Measurements from ENCODE around the gene RORC.

Gene RORC

DNA sequence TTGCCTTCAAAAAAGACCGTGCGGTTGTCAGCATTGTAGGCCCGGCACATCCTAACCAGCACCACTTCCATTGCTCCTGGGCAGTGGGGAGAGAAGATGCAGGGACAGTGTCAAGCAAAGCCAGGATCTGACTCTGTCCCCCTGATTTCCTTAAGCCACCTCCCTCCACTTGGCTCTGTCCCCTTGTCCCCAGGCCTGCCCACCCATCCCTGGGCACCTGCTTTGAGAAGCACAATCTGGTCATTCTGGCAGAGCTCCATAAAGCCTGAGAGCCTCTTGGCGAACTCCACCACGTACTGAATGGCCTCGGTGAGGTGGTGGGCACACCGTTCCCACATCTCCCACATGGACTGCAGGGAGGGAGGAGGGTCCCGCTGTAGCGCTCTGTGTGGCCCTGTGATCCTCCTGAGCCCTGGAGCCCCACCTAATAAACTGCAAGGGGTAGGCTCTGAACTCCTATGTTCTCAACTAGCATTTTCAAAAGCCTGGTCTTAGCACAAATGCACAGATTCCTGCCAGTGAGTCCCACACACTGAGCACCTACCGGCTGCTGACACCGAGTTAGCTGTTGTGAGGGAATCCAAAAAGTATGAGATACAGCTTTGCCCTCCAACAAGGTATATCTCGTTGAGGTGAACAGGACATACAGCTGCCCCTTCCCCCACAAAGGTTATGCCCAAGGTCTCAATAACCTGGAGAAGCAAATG is 18.2 kb downstream of the RORC start:
- FAIRE-seq, result no peak
- TF ChIP-seq SPI1 (IDR thresholded peaks at IDR 0.05; ENCODE audit: low read depth, low read length), result no peak
- no peak for DNase-seq (ENCODE audit: insufficient read length, low spot score)

- DNase-seq (ENCODE audit: insufficient read length, low spot score), result no peak
Observed at GRCh38 chr1:151811181-151811580, 20.4 kb downstream of the RORC start.

DNA sequence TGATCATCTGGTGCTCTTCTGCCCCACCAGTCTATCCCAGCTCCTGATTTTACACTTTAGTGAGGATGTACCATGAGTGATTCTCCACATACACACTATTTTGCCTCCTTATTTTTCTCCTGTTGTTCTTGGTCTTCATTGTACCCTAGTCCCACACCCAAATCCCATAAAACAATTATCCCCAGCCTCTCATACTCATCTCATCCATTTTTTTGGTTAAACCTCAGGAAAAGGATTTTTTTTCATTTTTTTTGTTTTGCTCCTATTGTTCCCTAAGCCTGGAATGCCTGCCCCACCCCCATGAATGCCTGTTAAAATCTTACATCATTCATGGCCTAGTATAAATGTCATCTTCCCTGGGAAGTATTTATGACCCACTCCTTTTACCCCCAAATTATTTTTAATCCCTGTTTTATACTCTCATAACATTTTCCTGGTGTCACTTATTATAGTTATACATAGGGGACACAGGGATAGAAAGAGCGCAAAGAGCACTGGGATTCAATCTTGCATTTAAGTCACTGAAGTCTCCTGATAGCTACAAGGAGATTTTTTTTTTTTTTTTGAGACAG is 21.5 kb downstream of the RORC start:
- DNase-seq (ENCODE audit: insufficient read length, low spot score) (no peak), FAIRE-seq (no peak)
- TF ChIP-seq TAF1 (IDR thresholded peaks at IDR 0.05; ENCODE audit: low read depth, low read length) (no peak), PAX5 (IDR thresholded peaks at IDR 0.05; ENCODE audit: insufficient read depth, low read length, severe bottlenecking) (no peak), POU2F2 (IDR thresholded peaks at IDR 0.05; ENCODE audit: low read depth, low read length) (no peak), SPI1 (IDR thresholded peaks at IDR 0.05; ENCODE audit: low read depth, low read length) (no peak), POLR2AphosphoS5 (IDR thresholded peaks at IDR 0.05; ENCODE audit: low read depth, low read length) (no peak), POLR2A (IDR thresholded peaks at IDR 0.05; ENCODE audit: low read depth, low read length) (no peak)

More at GRCh38 chr1:151811181-151811580, 20.4 kb downstream of the RORC start:
- no peak for TF ChIP-seq POLR2A (IDR thresholded peaks at IDR 0.05; ENCODE audit: low read depth, low read length)
- TF ChIP-seq PAX5 (IDR thresholded peaks at IDR 0.05; ENCODE audit: insufficient read depth, low read length, severe bottlenecking), result no peak
- no peak for TF ChIP-seq TAF1 (IDR thresholded peaks at IDR 0.05; ENCODE audit: low read depth, low read length)
- no peak for TF ChIP-seq POLR2AphosphoS5 (IDR thresholded peaks at IDR 0.05; ENCODE audit: low read depth, low read length)
- TF ChIP-seq SPI1 (IDR thresholded peaks at IDR 0.05; ENCODE audit: low read depth, low read length), result no peak
- TF ChIP-seq POU2F2 (IDR thresholded peaks at IDR 0.05; ENCODE audit: low read depth, low read length), result no peak
- FAIRE-seq, result no peak

GRCh38 chr1:151809290-151809984 is 22.2 kb downstream of the RORC start:
- FAIRE-seq, result no peak
- TF ChIP-seq POU2F2 (IDR thresholded peaks at IDR 0.05; ENCODE audit: low read depth, low read length) (no peak), POLR2A (IDR thresholded peaks at IDR 0.05; ENCODE audit: low read depth, low read length) (no peak), TAF1 (IDR thresholded peaks at IDR 0.05; ENCODE audit: low read depth, low read length) (no peak), POLR2AphosphoS5 (IDR thresholded peaks at IDR 0.05; ENCODE audit: low read depth, low read length) (no peak), PAX5 (IDR thresholded peaks at IDR 0.05; ENCODE audit: insufficient read depth, low read length, severe bottlenecking) (no peak), SPI1 (IDR thresholded peaks at IDR 0.05; ENCODE audit: low read depth, low read length) (no peak)
- DNase-seq (ENCODE audit: insufficient read length, low spot score), result no peak

DNA sequence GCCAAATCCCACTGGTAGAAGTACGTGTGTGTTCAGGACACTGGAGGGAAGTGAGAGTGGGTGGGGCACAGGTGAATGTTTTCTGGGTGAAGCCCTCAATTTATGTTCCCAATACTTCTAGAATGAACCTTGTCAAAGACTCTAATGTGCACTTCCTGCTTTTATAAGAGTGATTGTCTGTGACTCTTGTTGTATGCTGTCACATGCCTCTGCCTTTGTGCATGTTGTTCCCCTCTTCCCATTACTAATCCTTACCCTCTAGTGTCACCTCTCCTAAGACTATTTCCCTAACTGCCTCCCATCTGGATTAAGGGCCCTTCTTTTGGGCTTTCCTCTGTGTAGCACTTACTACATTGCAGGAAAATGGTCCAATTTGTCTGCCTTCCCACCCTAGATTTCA is 23.8 kb downstream of the RORC start:
- no peak for FAIRE-seq
- 0 out of 2 replicates have a peak, but pooled peaks have one; percentile 21 for TF ChIP-seq SPI1 (IDR thresholded peaks at IDR 0.05; ENCODE audit: low read depth, low read length)
- no peak for TF ChIP-seq TAF1 (IDR thresholded peaks at IDR 0.05; ENCODE audit: low read depth, low read length)
- no peak for DNase-seq (ENCODE audit: insufficient read length, low spot score)

DNA sequence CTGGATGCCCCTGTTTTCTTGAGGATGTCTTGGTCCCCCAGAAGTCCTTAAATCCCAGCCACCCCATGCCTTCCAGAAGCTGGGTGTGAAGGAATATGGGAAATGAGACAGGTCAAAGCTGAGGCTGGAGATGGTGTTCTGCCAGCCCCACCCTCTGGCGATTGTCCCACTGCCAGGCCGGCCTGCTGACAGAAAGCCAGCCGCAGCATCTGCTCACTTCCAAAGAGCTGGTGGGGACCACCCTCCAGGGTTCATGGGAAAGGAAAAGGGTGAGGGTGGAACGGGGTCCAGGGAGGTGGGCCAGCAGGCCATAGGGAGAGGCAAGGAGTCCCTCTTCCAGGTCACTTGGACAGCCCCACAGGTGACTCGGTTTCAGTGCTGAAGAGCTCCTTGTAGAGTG is 24.5 kb downstream of the RORC start:
- TF ChIP-seq POLR2A (IDR thresholded peaks at IDR 0.05; ENCODE audit: low read depth, low read length), result no peak
- DNase-seq (ENCODE audit: insufficient read length, low spot score) (no peak), FAIRE-seq (no peak)

DNA sequence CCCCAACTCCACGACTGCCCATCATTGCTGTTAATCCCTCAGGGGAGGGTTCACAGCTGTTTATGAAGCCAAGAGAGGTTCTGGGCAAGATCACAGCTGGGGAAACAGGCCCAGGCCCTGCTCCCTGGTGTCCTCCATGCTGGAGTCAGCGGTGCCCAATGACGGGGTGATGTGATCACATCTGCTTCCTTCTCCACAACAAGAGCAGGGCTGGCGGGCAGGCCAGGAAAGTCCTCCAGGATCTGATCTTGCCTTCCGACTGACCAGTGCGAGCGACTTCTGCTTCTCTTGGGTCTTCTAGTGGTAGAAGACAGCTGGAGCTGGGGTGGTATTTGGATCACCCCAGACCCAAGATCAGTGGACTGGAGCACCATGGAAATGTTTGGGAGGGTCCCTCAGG is 25.4 kb downstream of the RORC start:
- DNase-seq (ENCODE audit: insufficient read length, low spot score), result no peak
- FAIRE-seq, result no peak
- TF ChIP-seq SPI1 (IDR thresholded peaks at IDR 0.05; ENCODE audit: low read depth, low read length), result no peak
- TF ChIP-seq POU2F2 (IDR thresholded peaks at IDR 0.05; ENCODE audit: low read depth, low read length), result no peak
- TF ChIP-seq POLR2AphosphoS5 (IDR thresholded peaks at IDR 0.05; ENCODE audit: low read depth, low read length), result no peak

DNA sequence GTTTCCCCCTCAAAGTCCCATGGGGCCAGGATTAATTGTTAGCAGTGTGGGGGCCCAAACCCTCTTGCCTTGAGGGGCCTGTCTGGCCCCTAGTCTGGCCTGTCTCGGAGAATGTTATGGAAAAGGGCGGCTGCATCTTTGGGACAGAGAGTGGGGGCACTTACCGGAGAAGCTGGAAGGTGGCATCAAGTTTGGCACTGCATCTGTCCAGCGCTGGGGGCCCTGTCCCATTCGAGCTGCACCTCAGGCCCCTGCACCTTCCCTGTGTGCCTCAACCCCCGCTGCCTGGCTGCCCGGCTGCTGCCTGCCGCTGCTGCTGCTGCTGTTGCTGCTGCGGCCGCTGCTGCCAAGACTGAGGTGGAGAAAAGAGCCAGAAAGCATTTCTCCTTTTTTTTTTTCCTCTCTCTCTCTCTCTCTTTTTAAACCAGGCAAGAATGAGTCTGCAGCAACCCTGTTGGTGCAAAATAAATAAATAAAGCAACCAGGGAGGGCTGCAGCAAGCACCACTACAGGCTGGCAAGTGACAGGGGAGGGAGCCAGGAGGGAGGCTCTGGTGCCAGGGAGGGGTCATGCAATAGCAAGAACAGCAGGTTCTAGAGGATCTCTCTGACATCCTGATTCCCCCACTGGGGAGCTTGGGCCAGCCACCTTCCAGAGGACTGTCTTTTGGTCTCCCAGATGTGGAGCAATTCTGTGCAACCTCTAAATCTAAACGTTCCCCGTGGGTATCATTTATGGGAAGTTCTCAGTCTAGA is 26.4 kb downstream of the RORC start, which contains the start of gene LINGO4:
TSS of gene LINGO4 (minus strand) at position 354 of the 755 bp plus-strand sequence. CDS start 2,715 bp downstream, outside the sequence.
- no peak for DNase-seq (ENCODE audit: insufficient read length, low spot score)
- FAIRE-seq, result no peak
- TF ChIP-seq TAF1 (IDR thresholded peaks at IDR 0.05; ENCODE audit: low read depth, low read length) (no peak), SPI1 (IDR thresholded peaks at IDR 0.05; ENCODE audit: low read depth, low read length) (no peak), POLR2AphosphoS5 (IDR thresholded peaks at IDR 0.05; ENCODE audit: low read depth, low read length) (no peak), POLR2A (IDR thresholded peaks at IDR 0.05; ENCODE audit: low read depth, low read length) (no peak), PAX5 (IDR thresholded peaks at IDR 0.05; ENCODE audit: insufficient read depth, low read length, severe bottlenecking) (no peak), POU2F2 (IDR thresholded peaks at IDR 0.05; ENCODE audit: low read depth, low read length) (no peak)

GRCh38 chr1:151803915-151804314 is 27.7 kb downstream of the RORC start:
- FAIRE-seq (no peak), DNase-seq (ENCODE audit: insufficient read length, low spot score) (no peak)
- no peak for TF ChIP-seq SPI1 (IDR thresholded peaks at IDR 0.05; ENCODE audit: low read depth, low read length)
- no peak for TF ChIP-seq TAF1 (IDR thresholded peaks at IDR 0.05; ENCODE audit: low read depth, low read length)
- no peak for TF ChIP-seq PAX5 (IDR thresholded peaks at IDR 0.05; ENCODE audit: insufficient read depth, low read length, severe bottlenecking)
- no peak for TF ChIP-seq POLR2A (IDR thresholded peaks at IDR 0.05; ENCODE audit: low read depth, low read length)
- no peak for TF ChIP-seq POU2F2 (IDR thresholded peaks at IDR 0.05; ENCODE audit: low read depth, low read length)
- TF ChIP-seq POLR2AphosphoS5 (IDR thresholded peaks at IDR 0.05; ENCODE audit: low read depth, low read length), result no peak

Data from GM12891 (cell line).